Parathyroid adenoma (tissue), 2 donors: Measurements from ENCODE around the gene MYBPC2.
A peak's percentile ranks its signal among the peaks of the same experiment; 100 is the strongest.

ENCODE experiments used
- H2AFZ ChIP-seq: fragments of 300-600 bp; sonication (generic); one replicate; pipeline ENCODE4 v1.7.0; 2017; ENCODE audit warnings: antibody characterized with exemption, mild to moderate bottlenecking
- H3K27ac ChIP-seq: fragments of 300-600 bp; sonication (generic); one replicate; pipeline ENCODE4 v1.7.0; 2017
- H3K27me3 ChIP-seq: fragments of 300-600 bp; sonication (generic); one replicate; pipeline ENCODE4 v1.7.0; 2017; ENCODE audit warnings: low read length; ENCODE audit not compliant: control insufficient read depth, insufficient read depth
- H3K36me3 ChIP-seq: fragments of 300-600 bp; sonication (generic); one replicate; pipeline ENCODE4 v1.7.0; 2017; ENCODE audit warnings: low read length; ENCODE audit not compliant: control insufficient read depth, insufficient read depth
- H3K4me1 ChIP-seq: fragments of 300-600 bp; sonication (generic); one replicate; pipeline ENCODE4 v1.7.0; 2017; ENCODE audit warnings: control low read depth
- H3K4me2 ChIP-seq: fragments of 300-600 bp; sonication (generic); one replicate; pipeline ENCODE4 v1.7.0; 2017; ENCODE audit warnings: low read length
- H3K4me3 ChIP-seq: fragments of 300-600 bp; sonication (generic); one replicate; pipeline ENCODE4 v1.7.0; 2017; ENCODE audit warnings: low read depth, low read length
- H3K79me2 ChIP-seq: fragments of 300-600 bp; sonication (generic); one replicate; pipeline ENCODE4 v1.7.0; 2017; ENCODE audit warnings: control low read depth
- H3K9ac ChIP-seq: fragments of 300-600 bp; sonication (generic); one replicate; pipeline ENCODE4 v1.7.0; 2017; ENCODE audit warnings: mild to moderate bottlenecking
- H3K9me3 ChIP-seq: fragments of 300-600 bp; sonication (generic); one replicate; pipeline ENCODE4 v1.7.0; 2017; ENCODE audit warnings: low read length; ENCODE audit not compliant: control insufficient read depth
- CTCF ChIP-seq: fragments of 300-600 bp; sonication (generic); IDR thresholded peaks from one replicate; pipeline ENCODE4 v1.7.0; 2017; ENCODE audit warnings: antibody characterized with exemption, mild to moderate bottlenecking
- donor health status: primary hyperparathyroidism.

The MYBPC2 gene

DNA sequence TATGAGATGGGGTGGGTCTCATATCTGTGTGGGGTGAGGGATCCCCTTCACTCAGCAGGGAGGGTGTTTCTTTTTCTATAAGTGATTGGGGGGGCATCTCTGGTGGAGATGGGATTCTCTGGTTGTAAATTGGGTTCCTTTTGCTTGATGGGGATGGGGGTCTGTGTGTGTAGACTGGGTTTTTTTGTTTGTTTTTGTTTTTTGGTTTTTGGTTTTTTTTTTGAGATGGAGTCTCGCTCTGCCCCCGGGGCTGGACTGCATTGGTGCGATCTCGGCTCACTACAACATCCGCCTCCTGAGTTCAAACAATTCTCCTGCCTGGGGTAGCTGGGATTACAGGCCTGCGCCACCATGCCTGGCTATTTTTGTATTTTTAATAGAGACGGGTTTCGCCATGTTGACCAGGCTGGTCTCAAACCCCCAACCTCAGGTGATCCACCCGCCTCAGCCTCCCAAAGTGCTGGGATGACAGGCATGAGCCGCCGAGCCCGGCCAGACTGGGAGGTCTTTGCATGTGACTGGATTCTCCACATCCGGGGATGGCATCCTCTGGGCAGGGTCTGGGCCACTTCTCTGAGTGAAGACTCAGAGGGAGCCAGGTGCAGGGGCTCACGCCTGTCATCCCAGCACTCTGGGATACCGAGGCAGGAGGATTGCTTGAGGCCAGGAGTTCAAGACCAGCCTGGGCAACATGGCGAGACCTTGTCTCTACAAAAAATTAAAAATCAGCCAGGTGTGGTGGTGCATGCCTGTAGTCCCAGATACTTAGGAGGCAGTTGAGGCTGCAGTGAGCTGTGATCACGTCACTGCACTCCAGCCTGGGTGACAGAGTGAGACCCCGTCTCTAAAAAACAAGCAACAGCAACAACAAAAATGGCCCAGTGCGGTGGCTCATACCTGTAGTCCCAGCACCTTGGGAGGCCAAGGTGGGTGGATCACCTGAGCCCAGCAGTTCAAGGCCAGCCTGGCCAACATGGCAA lies 799 bp downstream of the MYBPC2 start:
- peak overlapping the region; percentile 59 for H3K4me3 ChIP-seq
- H2AFZ ChIP-seq: peak overlapping the region; percentile 91
- H3K36me3 ChIP-seq: no peaks in the 10 kb centered on the region
- H3K27me3 ChIP-seq: no peaks in the 10 kb centered on the region
- H3K4me1 ChIP-seq: peaks cover 11% of the 10 kb centered on the region
- H3K79me2 ChIP-seq: no peaks in the 10 kb centered on the region
- H3K9me3 ChIP-seq: no peaks in the 10 kb centered on the region
- no peak for TF ChIP-seq CTCF
- H3K4me2 ChIP-seq: peak overlapping the region; percentile 81
- peak overlapping the region; percentile 88 for H3K27ac ChIP-seq
- H3K9ac ChIP-seq: no peak overlapping the region

GRCh38 chr19:50434525-50434924 lies 1.8 kb downstream of the MYBPC2 start:
- peak overlapping the region; percentile 2 for H2AFZ ChIP-seq
- H3K4me2 ChIP-seq: peak overlapping the region; percentile 50
- no peaks in the 10 kb centered on the region for H3K36me3 ChIP-seq
- no peak for TF ChIP-seq CTCF
- no peak overlapping the region for H3K27ac ChIP-seq
- H3K4me3 ChIP-seq: no peak overlapping the region
- H3K4me1 ChIP-seq: peaks cover 10% of the 10 kb centered on the region
- no peaks in the 10 kb centered on the region for H3K27me3 ChIP-seq
- no peaks in the 10 kb centered on the region for H3K79me2 ChIP-seq
- no peaks in the 10 kb centered on the region for H3K9me3 ChIP-seq
- no peak overlapping the region for H3K9ac ChIP-seq

GRCh38 chr19:50435221-50435620 lies 2.5 kb downstream of the MYBPC2 start:
- Histone ChIP-seq H2AFZ (no peak overlapping the region), H3K4me3 (no peak overlapping the region), H3K9me3 (no peaks in the 10 kb centered on the region), H3K4me2 (no peak overlapping the region), H3K27me3 (no peaks in the 10 kb centered on the region), H3K79me2 (no peaks in the 10 kb centered on the region), H3K27ac (no peak overlapping the region), H3K36me3 (no peaks in the 10 kb centered on the region), H3K4me1 (peaks cover 10% of the 10 kb centered on the region), H3K9ac (no peak overlapping the region)
- TF ChIP-seq CTCF: no peak

DNA sequence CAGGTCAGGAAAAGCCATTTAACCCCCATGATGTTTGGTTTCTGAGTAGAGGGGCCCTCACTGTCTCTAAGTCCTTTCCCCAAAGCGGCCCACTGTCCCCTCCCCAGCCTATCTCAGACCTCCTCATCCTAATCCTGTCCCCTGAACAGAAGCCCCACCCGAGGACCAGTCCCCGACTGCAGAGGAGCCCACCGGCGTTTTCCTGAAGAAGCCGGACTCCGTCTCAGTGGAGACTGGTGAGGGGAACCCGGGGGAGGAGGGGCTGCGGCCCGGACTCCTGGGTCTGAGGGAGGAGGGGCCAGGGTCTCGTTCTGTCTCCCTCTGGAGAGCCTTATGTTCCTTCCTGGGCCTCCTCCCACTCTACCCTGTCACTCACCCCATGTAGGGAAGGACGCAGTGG lies 2.9 kb downstream of the MYBPC2 start:
- Histone ChIP-seq H3K4me2 (no peak overlapping the region), H3K79me2 (no peaks in the 10 kb centered on the region), H3K27me3 (no peaks in the 10 kb centered on the region), H3K4me1 (peaks cover 10% of the 10 kb centered on the region), H2AFZ (no peak overlapping the region), H3K27ac (no peak overlapping the region), H3K4me3 (no peak overlapping the region), H3K9me3 (no peaks in the 10 kb centered on the region), H3K36me3 (no peaks in the 10 kb centered on the region), H3K9ac (no peak overlapping the region)
- no peak for TF ChIP-seq CTCF
